HepG2 (cell line): ENCODE measurements around the gene PAFAH1B1. TPM values are rescaled to one million over a fixed set of nuclear protein-coding genes. Genes with fewer than 3 reads are reported as not detected.

Source experiments
- GABPB1 ChIP-seq: IDR thresholded peaks from 2 replicates; pipeline ENCODE4 v1.6.1; 2016; ENCODE audit warnings: mild to moderate bottlenecking, missing genetic modification reagents, moderate library complexity, missing compliant biosample characterization
- HOXA3 ChIP-seq: sonication (generic); formaldehyde crosslinking; IDR thresholded peaks from 2 replicates; pipeline ENCODE4 v1.5.0; 2020; ENCODE audit warnings: missing genetic modification reagents
- KAT7 ChIP-seq: IDR thresholded peaks from 2 replicates; pipeline ENCODE4 v1.6.1; 2018; ENCODE audit warnings: borderline replicate concordance, missing compliant biosample characterization
- KAT8 ChIP-seq: IDR thresholded peaks from 2 replicates; pipeline ENCODE4 v1.6.1; 2016; ENCODE audit warnings: missing genetic modification reagents, missing compliant biosample characterization
- SMYD3 ChIP-seq: sonication (generic); formaldehyde crosslinking; IDR thresholded peaks from 2 replicates; pipeline ENCODE4 v1.8.1; 2023; ENCODE audit warnings: mild to moderate bottlenecking, missing genetic modification reagents
- SOX6 ChIP-seq, 2 experiments: fragments of 450-650 bp in 1 of 2; sonication (generic) in 1 of 2; formaldehyde crosslinking in 1 of 2; IDR thresholded peaks; 2 replicates each; pipeline versions ENCODE4 v1.4.0 to v1.6.1; 2017 to 2020; ENCODE audit warnings: antibody characterized with exemption in 1 of 2, mild to moderate bottlenecking in 1 of 2, missing genetic modification reagents in 1 of 2
- ZNF234 ChIP-seq: sonication (generic); formaldehyde crosslinking; conservative IDR thresholded peaks from 2 replicates; pipeline ENCODE4 v1.5.1; 2020; ENCODE audit warnings: mild to moderate bottlenecking, missing genetic modification reagents
- ZNF235 ChIP-seq: sonication (generic); formaldehyde crosslinking; IDR thresholded peaks from 2 replicates; pipeline ENCODE4 v1.8.1; 2023; ENCODE audit warnings: mild to moderate bottlenecking, missing genetic modification reagents, borderline replicate concordance
- ZNF329 ChIP-seq: sonication (generic); formaldehyde crosslinking; IDR thresholded peaks from 2 replicates; pipeline ENCODE4 v1.9.0; 2021; ENCODE audit warnings: low read depth, mild to moderate bottlenecking, missing genetic modification reagents
- ZNF543 ChIP-seq: sonication (generic); formaldehyde crosslinking; IDR thresholded peaks from 2 replicates; pipeline ENCODE4 v1.4.0; 2020; ENCODE audit warnings: mild to moderate bottlenecking, missing genetic modification reagents
- ZNF776 ChIP-seq: sonication (generic); formaldehyde crosslinking; IDR thresholded peaks from 2 replicates; pipeline ENCODE4 v1.4.0; 2020; ENCODE audit warnings: mild to moderate bottlenecking, missing genetic modification reagents
- polyA plus RNA-seq, 8 experiments: library from polyadenylated mRNA; depleted of rRNA in 3 of 8; stranded (reverse) in 7 of 8; unstranded in 1 of 8; fragments of >200 nt; fragmentation: Illumina TruSeq in 4 of 8; extraction: Trizol in 4 of 8; gene quantifications; 2 replicates each; pipeline versions ENCODE4 v1.2.1 to v1.2.3, GENCODE V29; 2011 to 2016; ENCODE audit warnings: low read depth in 4 of 8, missing spikeins in 1 of 8, mixed read lengths in 1 of 8; ENCODE audit not compliant: insufficient read depth in 1 of 8
- total RNA-seq, 5 experiments: library from RNA; depleted of rRNA; stranded (reverse); fragments of >200 nt; fragmentation: Illumina TruSeq; extraction: Trizol; gene quantifications; 2 replicates each; pipeline ENCODE4 v1.2.3, GENCODE V29; 2016; ENCODE audit warnings: low read depth in 1 of 5
- TF ChIP-seq, protein P1 (sequence below): sonication (generic); formaldehyde crosslinking; IDR thresholded peaks from 2 replicates; pipeline ENCODE4 v1.8.1; 2023; ENCODE audit warnings: mild to moderate bottlenecking, moderate library complexity, missing genetic modification reagents
- TF ChIP-seq, protein P2 (sequence below): sonication (generic); formaldehyde crosslinking; IDR thresholded peaks from 2 replicates; pipeline ENCODE4 v1.9.0; 2021; ENCODE audit warnings: missing genetic modification reagents, borderline replicate concordance
- TF ChIP-seq, protein P3 (sequence below): IDR thresholded peaks from 2 replicates; pipeline ENCODE4 v1.6.1; 2016; ENCODE audit warnings: low read depth, control low read depth
- TF ChIP-seq, protein P4 (sequence below): sonication (generic); formaldehyde crosslinking; IDR thresholded peaks from 2 replicates; pipeline ENCODE4 v1.5.1; 2020; ENCODE audit warnings: mild to moderate bottlenecking, moderate library complexity, missing genetic modification reagents
- TF ChIP-seq, protein P5 (sequence below): sonication (generic); formaldehyde crosslinking; IDR thresholded peaks from 2 replicates; pipeline ENCODE4 v1.4.0; 2020; ENCODE audit warnings: mild to moderate bottlenecking, missing genetic modification reagents
- TF ChIP-seq, protein P6 (sequence below): fragments of 450-650 bp; IDR thresholded peaks from 2 replicates; pipeline ENCODE4 v1.6.1; 2016

PAFAH1B1 gene
- total and polyA plus RNA-seq, 2 of the 13 experiments (the other 11 are each of a cell fraction or from before 2014, with no cell fraction given) = 46.0 to 64.9 TPM

DNA sequence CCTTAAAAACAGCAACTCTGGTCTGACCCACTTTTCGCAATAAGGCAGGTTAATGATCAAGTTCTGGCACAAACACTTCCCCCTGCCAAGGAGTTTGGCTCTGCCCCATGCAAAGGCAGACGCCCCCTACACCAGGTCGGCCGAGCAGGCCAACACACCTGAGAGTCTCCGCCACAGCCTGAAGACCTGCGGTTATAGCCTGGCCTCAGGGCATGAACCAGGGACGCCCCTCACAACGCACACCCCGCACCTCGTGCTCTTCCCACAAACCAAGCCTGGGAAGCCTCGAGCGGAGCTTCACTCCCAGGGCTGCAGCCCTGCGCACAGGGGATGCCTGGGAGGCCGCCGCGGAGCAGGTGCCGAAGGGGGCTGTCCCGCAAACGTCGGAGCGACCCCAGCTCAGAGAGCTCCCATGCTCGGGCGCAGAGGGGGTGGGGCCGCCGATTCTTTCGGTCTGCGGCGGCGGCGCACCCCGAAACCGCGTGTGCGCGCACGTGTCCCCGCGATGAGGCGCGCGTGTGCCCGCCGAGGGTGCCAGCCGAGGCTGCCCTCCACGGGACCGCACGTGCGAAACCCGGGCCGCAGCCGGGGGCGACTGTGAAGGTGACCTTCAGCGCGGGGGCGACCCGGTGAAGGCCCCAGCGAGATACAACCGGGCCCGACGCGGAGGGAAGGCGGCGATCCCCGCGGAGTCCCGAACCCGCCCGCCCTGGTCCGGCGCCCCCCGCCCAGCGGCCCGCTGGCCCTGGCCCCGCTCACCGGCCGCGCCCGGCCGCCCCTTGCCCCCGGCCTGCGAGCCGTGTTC, 117.6 kb downstream of the PAFAH1B1 start (continued):
- TF ChIP-seq, protein P1, sequence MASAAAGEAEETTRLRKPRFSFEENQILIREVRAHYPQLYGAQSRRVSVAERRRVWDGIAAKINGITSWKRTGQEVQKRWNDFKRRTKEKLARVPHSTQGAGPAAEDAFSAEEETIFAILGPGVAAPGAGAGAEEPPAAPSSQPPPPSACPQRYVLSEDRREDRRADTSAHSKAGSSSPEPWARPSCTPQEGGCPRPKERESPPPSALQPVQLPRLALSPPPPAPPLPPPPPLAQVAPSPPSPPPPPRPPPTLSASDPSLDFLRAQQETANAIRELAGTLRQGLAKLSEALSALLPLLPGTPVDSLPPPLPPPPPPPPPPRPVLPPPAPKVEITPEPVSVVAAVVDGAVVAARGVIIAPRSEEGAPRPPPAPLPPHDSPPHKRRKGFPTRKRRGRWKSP (CRISPR knock-in tag) = peak; percentile 68
- TF ChIP-seq, protein P2, sequence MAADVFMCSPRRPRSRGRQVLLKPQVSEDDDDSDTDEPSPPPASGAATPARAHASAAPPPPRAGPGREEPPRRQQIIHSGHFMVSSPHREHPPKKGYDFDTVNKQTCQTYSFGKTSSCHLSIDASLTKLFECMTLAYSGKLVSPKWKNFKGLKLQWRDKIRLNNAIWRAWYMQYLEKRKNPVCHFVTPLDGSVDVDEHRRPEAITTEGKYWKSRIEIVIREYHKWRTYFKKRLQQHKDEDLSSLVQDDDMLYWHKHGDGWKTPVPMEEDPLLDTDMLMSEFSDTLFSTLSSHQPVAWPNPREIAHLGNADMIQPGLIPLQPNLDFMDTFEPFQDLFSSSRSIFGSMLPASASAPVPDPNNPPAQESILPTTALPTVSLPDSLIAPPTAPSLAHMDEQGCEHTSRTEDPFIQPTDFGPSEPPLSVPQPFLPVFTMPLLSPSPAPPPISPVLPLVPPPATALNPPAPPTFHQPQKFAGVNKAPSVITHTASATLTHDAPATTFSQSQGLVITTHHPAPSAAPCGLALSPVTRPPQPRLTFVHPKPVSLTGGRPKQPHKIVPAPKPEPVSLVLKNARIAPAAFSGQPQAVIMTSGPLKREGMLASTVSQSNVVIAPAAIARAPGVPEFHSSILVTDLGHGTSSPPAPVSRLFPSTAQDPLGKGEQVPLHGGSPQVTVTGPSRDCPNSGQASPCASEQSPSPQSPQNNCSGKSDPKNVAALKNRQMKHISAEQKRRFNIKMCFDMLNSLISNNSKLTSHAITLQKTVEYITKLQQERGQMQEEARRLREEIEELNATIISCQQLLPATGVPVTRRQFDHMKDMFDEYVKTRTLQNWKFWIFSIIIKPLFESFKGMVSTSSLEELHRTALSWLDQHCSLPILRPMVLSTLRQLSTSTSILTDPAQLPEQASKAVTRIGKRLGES (CRISPR knock-in tag) = 0 out of 2 replicates have a peak, but pooled peaks have one; percentile 8
- TF ChIP-seq ZNF543 (peak; percentile 16; the same call in 1 of the 2 replicates), KAT7 (CRISPR knock-in tag) (peak; percentile 60), ZNF235 (CRISPR knock-in tag) (0 out of 2 replicates have a peak, but pooled peaks have one; percentile 56), KAT8 (CRISPR knock-in tag) (peak; percentile 29; the same call in 1 of the 2 replicates), SMYD3 (CRISPR knock-in tag) (no peak), HOXA3 (CRISPR knock-in tag) (peak; percentile 62; the same call in 1 of the 2 replicates), GABPB1 (CRISPR knock-in tag) (peak; percentile 33; the same call in 1 of the 2 replicates), ZNF234 (CRISPR knock-in tag) (0 out of 2 replicates have a peak, but pooled peaks have one; percentile 68), ZNF329 (0 out of 2 replicates have a peak, but pooled peaks have one; percentile 71), SOX6 (IDR thresholded peaks at IDR 0.05) (no peak), SOX6 (CRISPR knock-in tag; IDR thresholded peaks at IDR 0.05) (peak; percentile 39; the same call in 1 of the 2 replicates), ZNF776 (CRISPR knock-in tag) (peak; percentile 60; the same call in 1 of the 2 replicates)
- TF ChIP-seq, protein P3, sequence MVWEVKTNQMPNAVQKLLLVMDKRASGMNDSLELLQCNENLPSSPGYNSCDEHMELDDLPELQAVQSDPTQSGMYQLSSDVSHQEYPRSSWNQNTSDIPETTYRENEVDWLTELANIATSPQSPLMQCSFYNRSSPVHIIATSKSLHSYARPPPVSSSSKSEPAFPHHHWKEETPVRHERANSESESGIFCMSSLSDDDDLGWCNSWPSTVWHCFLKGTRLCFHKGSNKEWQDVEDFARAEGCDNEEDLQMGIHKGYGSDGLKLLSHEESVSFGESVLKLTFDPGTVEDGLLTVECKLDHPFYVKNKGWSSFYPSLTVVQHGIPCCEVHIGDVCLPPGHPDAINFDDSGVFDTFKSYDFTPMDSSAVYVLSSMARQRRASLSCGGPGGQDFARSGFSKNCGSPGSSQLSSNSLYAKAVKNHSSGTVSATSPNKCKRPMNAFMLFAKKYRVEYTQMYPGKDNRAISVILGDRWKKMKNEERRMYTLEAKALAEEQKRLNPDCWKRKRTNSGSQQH (CRISPR knock-in tag) = peak; percentile 72; the same call in 1 of the 2 replicates
- TF ChIP-seq, protein P4, sequence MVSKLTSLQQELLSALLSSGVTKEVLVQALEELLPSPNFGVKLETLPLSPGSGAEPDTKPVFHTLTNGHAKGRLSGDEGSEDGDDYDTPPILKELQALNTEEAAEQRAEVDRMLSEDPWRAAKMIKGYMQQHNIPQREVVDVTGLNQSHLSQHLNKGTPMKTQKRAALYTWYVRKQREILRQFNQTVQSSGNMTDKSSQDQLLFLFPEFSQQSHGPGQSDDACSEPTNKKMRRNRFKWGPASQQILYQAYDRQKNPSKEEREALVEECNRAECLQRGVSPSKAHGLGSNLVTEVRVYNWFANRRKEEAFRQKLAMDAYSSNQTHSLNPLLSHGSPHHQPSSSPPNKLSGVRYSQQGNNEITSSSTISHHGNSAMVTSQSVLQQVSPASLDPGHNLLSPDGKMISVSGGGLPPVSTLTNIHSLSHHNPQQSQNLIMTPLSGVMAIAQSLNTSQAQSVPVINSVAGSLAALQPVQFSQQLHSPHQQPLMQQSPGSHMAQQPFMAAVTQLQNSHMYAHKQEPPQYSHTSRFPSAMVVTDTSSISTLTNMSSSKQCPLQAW (CRISPR knock-in tag) = peak; percentile 85
- TF ChIP-seq, protein P5, sequence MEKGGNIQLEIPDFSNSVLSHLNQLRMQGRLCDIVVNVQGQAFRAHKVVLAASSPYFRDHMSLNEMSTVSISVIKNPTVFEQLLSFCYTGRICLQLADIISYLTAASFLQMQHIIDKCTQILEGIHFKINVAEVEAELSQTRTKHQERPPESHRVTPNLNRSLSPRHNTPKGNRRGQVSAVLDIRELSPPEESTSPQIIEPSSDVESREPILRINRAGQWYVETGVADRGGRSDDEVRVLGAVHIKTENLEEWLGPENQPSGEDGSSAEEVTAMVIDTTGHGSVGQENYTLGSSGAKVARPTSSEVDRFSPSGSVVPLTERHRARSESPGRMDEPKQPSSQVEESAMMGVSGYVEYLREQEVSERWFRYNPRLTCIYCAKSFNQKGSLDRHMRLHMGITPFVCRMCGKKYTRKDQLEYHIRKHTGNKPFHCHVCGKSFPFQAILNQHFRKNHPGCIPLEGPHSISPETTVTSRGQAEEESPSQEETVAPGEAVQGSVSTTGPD (CRISPR knock-in tag) = peak; percentile 53; the same call in 1 of the 2 replicates
- TF ChIP-seq, protein P6, sequence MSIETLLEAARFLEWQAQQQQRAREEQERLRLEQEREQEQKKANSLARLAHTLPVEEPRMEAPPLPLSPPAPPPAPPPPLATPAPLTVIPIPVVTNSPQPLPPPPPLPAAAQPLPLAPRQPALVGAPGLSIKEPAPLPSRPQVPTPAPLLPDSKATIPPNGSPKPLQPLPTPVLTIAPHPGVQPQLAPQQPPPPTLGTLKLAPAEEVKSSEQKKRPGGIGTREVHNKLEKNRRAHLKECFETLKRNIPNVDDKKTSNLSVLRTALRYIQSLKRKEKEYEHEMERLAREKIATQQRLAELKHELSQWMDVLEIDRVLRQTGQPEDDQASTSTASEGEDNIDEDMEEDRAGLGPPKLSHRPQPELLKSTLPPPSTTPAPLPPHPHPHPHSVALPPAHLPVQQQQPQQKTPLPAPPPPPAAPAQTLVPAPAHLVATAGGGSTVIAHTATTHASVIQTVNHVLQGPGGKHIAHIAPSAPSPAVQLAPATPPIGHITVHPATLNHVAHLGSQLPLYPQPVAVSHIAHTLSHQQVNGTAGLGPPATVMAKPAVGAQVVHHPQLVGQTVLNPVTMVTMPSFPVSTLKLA = peak; percentile 30; the same call in 1 of the 2 replicates
